Coronary artery (tissue), 2 donors: ENCODE measurements around the gene TNFRSF6B.
"Not testable (repeated sequence)": the region's sequence is repeated elsewhere in the genome, so short reads cannot be mapped to it uniquely, and the experiment has no call there.

ENCODE experiments used
- DNase-seq: peaks from one replicate; pipeline ENCODE4 v3.0.0-alpha.2; 2017; ENCODE audit warnings: low spot score
- H3K27ac ChIP-seq, 2 donors: fragments of 200-600 bp; sonication (generic); one replicate each; pipeline ENCODE4 v1.5.1; 2016 to 2019
- H3K4me3 ChIP-seq: fragments of 200-600 bp; sonication (generic); 2 replicates; pipeline ENCODE4 v1.5.1; 2016; ENCODE audit warnings: mild to moderate bottlenecking, moderate library complexity
- CTCF ChIP-seq: fragments of 200-600 bp; sonication (generic); IDR thresholded peaks from one replicate; pipeline ENCODE4 v1.5.1; 2019; ENCODE audit warnings: antibody characterized with exemption

The TNFRSF6B gene

GRCh38 chr20:63663332-63664066 lies 33.0 kb upstream of the TNFRSF6B start:
- Histone ChIP-seq H3K4me3 (no peak overlapping the region), H3K27ac (no peak overlapping the region)
- no peak for TF ChIP-seq CTCF
- DNase-seq, result no peak

GRCh38 chr20:63664143-63664851 lies 32.2 kb upstream of the TNFRSF6B start:
- no peak overlapping the region for H3K4me3 ChIP-seq
- no peak overlapping the region for H3K27ac ChIP-seq
- TF ChIP-seq CTCF, result no peak
- DNase-seq, result no peak

- Histone ChIP-seq H3K27ac (no peak overlapping the region), H3K4me3 (no peak overlapping the region)
- TF ChIP-seq CTCF, result no peak
- DNase-seq, result no peak
Measured at GRCh38 chr20:63664861-63665594, 31.4 kb upstream of the TNFRSF6B start.

GRCh38 chr20:63665708-63666107 lies 30.7 kb upstream of the TNFRSF6B start:
- TF ChIP-seq CTCF, result no peak
- H3K27ac ChIP-seq, result no peak overlapping the region

GRCh38 chr20:63667858-63668257 lies 28.6 kb upstream of the TNFRSF6B start:
- no peak for TF ChIP-seq CTCF
- Histone ChIP-seq H3K27ac (no peak overlapping the region), H3K4me3 (no peak overlapping the region)
- no peak for DNase-seq

More at GRCh38 chr20:63665708-63666107, 30.7 kb upstream of the TNFRSF6B start:
- DNase-seq, result no peak
- H3K4me3 ChIP-seq, result no peak overlapping the region

- no peak overlapping the region for H3K27ac ChIP-seq
- no peak overlapping the region for H3K4me3 ChIP-seq
- DNase-seq, result no peak
- TF ChIP-seq CTCF, result no peak
Measured at GRCh38 chr20:63668351-63668750, 28.1 kb upstream of the TNFRSF6B start.

GRCh38 chr20:63671695-63672094 lies 24.8 kb upstream of the TNFRSF6B start:
- not testable (repeated sequence) for DNase-seq, H3K27ac ChIP-seq, H3K4me3 ChIP-seq
